Measurements from ENCODE around the gene AGPAT4. TPM values are rescaled to one million over a fixed set of nuclear protein-coding genes. Genes with fewer than 3 reads are reported as not detected.

The AGPAT4 gene
- total RNA-seq, 1 experiment from 2014 or later, result 22.0 TPM

DNA sequence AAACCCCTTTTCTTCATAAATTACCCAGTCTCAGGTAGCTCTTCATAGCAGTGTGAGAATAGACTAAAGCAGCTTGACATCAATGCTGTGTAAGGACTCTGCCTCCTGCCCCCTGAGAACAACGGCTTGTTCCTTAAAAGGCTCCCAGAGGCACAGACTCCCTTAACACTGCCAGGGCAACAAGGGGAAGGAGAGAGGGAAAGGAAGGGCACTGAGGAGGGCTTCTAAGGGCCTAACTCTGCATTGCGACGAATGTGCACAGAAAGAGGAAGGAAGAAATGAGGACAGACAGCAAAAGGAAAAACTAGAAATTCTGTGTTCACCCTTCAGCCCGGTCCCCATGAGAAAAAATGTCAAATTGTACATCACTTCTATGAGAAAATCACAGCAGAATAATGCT, 74.0 kb downstream of the AGPAT4 start:
- Histone ChIP-seq H4K5ac (ENCODE audit: insufficient read length, low read depth, low read length) (no peak overlapping the region), H3K27ac (ENCODE audit: insufficient read length, low read depth, low read length) (no peak overlapping the region), H2BK15ac (ENCODE audit: low read depth, low read length) (no peak overlapping the region), H3K14ac (ENCODE audit: insufficient read depth, low read length) (no peak overlapping the region), H3K23me2 (ENCODE audit: insufficient read length, low read depth, low read length, poor library complexity, severe bottlenecking) (no peaks in the 10 kb centered on the region), H3K79me2 (ENCODE audit: insufficient read depth, low read length) (no peaks in the 10 kb centered on the region), H4K8ac (replicated peaks; ENCODE audit: insufficient read length, low read depth, low read length) (no peak overlapping the region), H2BK12ac (ENCODE audit: insufficient read length, low read depth, low read length) (no peak overlapping the region), H3K9me3 (ENCODE audit: control insufficient read depth, low read depth, low read length) (no peaks in the 10 kb centered on the region), H4K91ac (ENCODE audit: insufficient read length, low read depth, low read length) (no peak overlapping the region), H2BK5ac (ENCODE audit: insufficient read length, low read length) (no peak overlapping the region), H3K23ac (ENCODE audit: insufficient read length, low read depth, low read length) (no peak overlapping the region), H4K20me1 (ENCODE audit: control insufficient read depth, insufficient read depth, insufficient read length) (no peaks in the 10 kb centered on the region), H2AFZ (ENCODE audit: low read length) (no peak overlapping the region), H3K4me1 (ENCODE audit: insufficient read depth, low read length) (no peaks in the 10 kb centered on the region; the same call in 1 of the 2 replicates), H3K4me2 (ENCODE audit: insufficient read depth, insufficient read length, low read length) (no peak overlapping the region), H3K18ac (ENCODE audit: insufficient read length, low read depth, low read length) (no peak overlapping the region), H3K56ac (ENCODE audit: insufficient read length, low read depth, low read length) (no peak overlapping the region), H3K9ac (ENCODE audit: extremely low read depth, insufficient read length, low read length) (no peak overlapping the region), H2BK20ac (ENCODE audit: low read depth, low read length, poor library complexity, severe bottlenecking) (no peak overlapping the region), H3K4ac (ENCODE audit: low read depth, low read length) (no peak overlapping the region), H2BK120ac (ENCODE audit: low read depth, low read length, poor library complexity, severe bottlenecking) (no peak overlapping the region), H3K79me1 (ENCODE audit: insufficient read depth, low read depth, low read length, poor library complexity, severe bottlenecking) (no peaks in the 10 kb centered on the region), H3K27me3 (ENCODE audit: insufficient read depth, low read length) (no peaks in the 10 kb centered on the region), H3T11ph (ENCODE audit: low read length) (no peak overlapping the region), H2AK5ac (ENCODE audit: insufficient read length, low read length) (no peak overlapping the region)
- Mint-ChIP-seq H3K27ac (peak overlapping the region in 1 of 3 experiments; percentile 71; a peak in 1 of 7 replicates), H3K4me3 (no peak overlapping the region), H3K27me3 (ENCODE audit: low read depth) (no peaks in the 10 kb centered on the region), H3K4me1 (peaks cover 33% of the 10 kb centered on the region in 2 experiments), H3K9me3 (peaks cover 0 to 2% of the 10 kb centered on the region in 2 experiments; a peak in 1 of 5 replicates), H3K36me3 (ENCODE audit: insufficient read depth in 1 of 3, low read depth in 3 of 3) (peaks cover 10 to 22% (median 20%) of the 10 kb centered on the region in 3 experiments)
- no peak for DNase-seq
- WGBS (ENCODE audit: extremely low coverage, insufficient read length, low lambda C conversion rate), result no CpG with 5 or more reads among the region's 4 CpGs
- TF ChIP-seq, protein P1, sequence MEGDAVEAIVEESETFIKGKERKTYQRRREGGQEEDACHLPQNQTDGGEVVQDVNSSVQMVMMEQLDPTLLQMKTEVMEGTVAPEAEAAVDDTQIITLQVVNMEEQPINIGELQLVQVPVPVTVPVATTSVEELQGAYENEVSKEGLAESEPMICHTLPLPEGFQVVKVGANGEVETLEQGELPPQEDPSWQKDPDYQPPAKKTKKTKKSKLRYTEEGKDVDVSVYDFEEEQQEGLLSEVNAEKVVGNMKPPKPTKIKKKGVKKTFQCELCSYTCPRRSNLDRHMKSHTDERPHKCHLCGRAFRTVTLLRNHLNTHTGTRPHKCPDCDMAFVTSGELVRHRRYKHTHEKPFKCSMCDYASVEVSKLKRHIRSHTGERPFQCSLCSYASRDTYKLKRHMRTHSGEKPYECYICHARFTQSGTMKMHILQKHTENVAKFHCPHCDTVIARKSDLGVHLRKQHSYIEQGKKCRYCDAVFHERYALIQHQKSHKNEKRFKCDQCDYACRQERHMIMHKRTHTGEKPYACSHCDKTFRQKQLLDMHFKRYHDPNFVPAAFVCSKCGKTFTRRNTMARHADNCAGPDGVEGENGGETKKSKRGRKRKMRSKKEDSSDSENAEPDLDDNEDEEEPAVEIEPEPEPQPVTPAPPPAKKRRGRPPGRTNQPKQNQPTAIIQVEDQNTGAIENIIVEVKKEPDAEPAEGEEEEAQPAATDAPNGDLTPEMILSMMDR (conservative IDR thresholded peaks at IDR 0.05), result no peak
